SK-N-SH (cell line): ENCODE measurements around the gene TMEM94.

Experiments
- EP300 ChIP-seq, 2 experiments: IDR thresholded peaks; 2 replicates each; pipeline versions ENCODE4 v1.4.0 to v1.6.1; 2012; ENCODE audit warnings: borderline replicate concordance in 1 of 2, low read depth in 1 of 2, low read length in 1 of 2
- MEF2A ChIP-seq: IDR thresholded peaks from 2 replicates; pipeline ENCODE4 v1.4.0; 2012; ENCODE audit warnings: low read depth, borderline replicate concordance
- MXI1 ChIP-seq: IDR thresholded peaks from 2 replicates; pipeline ENCODE4 v1.6.1; 2012; ENCODE audit warnings: mild to moderate bottlenecking, low read depth, low read length, improper control_type of control experiment
- POLR2AphosphoS5 ChIP-seq: IDR thresholded peaks from 2 replicates; pipeline ENCODE4 v1.6.1; 2012; ENCODE audit warnings: low read depth, low read length
- RXRA ChIP-seq: IDR thresholded peaks from 2 replicates; pipeline ENCODE4 v1.4.0; 2012; ENCODE audit warnings: low read depth, mild to moderate bottlenecking, borderline replicate concordance
- SMC3 ChIP-seq: IDR thresholded peaks from 2 replicates; pipeline ENCODE4 v1.6.1; 2012; ENCODE audit warnings: low read depth, low read length, improper control_type of control experiment
- TF ChIP-seq, protein P1 (sequence below): fragments of 200-600 bp; sonication (generic); IDR thresholded peaks from 2 replicates; pipeline ENCODE4 v1.6.1; 2017; ENCODE audit warnings: antibody characterized with exemption, mild to moderate bottlenecking, moderate library complexity
- TF ChIP-seq, protein P2 (sequence below): IDR thresholded peaks from 2 replicates; pipeline ENCODE4 v1.6.1; 2012; ENCODE audit warnings: mild to moderate bottlenecking, low read depth, low read length, moderate library complexity

DNA sequence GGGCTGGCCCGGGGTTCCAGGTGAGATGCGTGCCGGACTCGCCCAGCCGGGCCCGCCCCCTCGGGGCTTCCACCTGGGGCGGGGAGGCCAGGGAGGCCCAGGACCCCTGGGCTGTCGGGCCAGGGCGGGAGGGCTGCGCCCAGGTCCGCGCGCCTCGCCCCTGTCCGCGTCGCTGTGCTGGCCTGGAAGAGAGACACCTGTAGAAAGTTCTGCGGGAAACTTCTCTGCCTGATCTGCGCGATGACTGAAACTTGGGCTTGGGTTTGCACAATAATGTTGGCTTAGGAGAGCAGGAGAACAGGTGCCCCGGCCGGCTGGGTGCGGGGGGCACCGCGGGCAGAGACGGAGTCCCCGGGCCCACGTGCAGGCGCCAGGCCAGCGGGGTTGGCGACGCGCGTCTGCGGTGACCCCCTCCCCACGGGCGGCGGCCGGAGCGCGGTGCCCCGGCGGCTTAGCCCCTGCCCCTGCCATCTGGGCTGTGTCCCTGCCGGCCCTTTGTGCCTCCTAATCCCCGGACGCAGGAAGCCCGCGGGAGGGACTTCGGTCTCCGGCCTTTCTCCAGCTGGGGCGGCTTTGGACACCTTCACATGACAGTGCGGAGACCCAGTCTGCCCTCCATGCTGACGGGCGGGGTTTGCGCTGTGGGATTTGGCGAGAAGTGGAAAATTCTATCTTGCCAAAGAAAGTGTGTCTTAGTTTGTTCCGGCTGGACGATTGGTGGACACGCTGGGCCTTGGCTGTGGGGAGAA is 69.5 kb downstream of the TMEM94 start:
- TF ChIP-seq, protein P1, sequence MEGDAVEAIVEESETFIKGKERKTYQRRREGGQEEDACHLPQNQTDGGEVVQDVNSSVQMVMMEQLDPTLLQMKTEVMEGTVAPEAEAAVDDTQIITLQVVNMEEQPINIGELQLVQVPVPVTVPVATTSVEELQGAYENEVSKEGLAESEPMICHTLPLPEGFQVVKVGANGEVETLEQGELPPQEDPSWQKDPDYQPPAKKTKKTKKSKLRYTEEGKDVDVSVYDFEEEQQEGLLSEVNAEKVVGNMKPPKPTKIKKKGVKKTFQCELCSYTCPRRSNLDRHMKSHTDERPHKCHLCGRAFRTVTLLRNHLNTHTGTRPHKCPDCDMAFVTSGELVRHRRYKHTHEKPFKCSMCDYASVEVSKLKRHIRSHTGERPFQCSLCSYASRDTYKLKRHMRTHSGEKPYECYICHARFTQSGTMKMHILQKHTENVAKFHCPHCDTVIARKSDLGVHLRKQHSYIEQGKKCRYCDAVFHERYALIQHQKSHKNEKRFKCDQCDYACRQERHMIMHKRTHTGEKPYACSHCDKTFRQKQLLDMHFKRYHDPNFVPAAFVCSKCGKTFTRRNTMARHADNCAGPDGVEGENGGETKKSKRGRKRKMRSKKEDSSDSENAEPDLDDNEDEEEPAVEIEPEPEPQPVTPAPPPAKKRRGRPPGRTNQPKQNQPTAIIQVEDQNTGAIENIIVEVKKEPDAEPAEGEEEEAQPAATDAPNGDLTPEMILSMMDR = no peak
- no peak for TF ChIP-seq SMC3
- TF ChIP-seq EP300 (IDR thresholded peaks at IDR 0.05; ENCODE audit: borderline replicate concordance in 1 of 2, low read depth in 1 of 2, low read length in 1 of 2) = no peak
- no peak for TF ChIP-seq POLR2AphosphoS5
- no peak for TF ChIP-seq MEF2A
- TF ChIP-seq, protein P2, sequence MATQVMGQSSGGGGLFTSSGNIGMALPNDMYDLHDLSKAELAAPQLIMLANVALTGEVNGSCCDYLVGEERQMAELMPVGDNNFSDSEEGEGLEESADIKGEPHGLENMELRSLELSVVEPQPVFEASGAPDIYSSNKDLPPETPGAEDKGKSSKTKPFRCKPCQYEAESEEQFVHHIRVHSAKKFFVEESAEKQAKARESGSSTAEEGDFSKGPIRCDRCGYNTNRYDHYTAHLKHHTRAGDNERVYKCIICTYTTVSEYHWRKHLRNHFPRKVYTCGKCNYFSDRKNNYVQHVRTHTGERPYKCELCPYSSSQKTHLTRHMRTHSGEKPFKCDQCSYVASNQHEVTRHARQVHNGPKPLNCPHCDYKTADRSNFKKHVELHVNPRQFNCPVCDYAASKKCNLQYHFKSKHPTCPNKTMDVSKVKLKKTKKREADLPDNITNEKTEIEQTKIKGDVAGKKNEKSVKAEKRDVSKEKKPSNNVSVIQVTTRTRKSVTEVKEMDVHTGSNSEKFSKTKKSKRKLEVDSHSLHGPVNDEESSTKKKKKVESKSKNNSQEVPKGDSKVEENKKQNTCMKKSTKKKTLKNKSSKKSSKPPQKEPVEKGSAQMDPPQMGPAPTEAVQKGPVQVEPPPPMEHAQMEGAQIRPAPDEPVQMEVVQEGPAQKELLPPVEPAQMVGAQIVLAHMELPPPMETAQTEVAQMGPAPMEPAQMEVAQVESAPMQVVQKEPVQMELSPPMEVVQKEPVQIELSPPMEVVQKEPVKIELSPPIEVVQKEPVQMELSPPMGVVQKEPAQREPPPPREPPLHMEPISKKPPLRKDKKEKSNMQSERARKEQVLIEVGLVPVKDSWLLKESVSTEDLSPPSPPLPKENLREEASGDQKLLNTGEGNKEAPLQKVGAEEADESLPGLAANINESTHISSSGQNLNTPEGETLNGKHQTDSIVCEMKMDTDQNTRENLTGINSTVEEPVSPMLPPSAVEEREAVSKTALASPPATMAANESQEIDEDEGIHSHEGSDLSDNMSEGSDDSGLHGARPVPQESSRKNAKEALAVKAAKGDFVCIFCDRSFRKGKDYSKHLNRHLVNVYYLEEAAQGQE = no peak
- no peak for TF ChIP-seq MXI1
- no peak for TF ChIP-seq RXRA
